Measurements from ENCODE around the gene HPCA.

HPCA gene

GRCh38 chr1:32871364-32872191 lies 14.7 kb upstream of the HPCA start:
- no peak for DNase-seq (ENCODE audit: low read depth)

GRCh38 chr1:32872192-32872460 lies 14.2 kb upstream of the HPCA start:
- DNase-seq (ENCODE audit: low read depth) = no peak

DNA sequence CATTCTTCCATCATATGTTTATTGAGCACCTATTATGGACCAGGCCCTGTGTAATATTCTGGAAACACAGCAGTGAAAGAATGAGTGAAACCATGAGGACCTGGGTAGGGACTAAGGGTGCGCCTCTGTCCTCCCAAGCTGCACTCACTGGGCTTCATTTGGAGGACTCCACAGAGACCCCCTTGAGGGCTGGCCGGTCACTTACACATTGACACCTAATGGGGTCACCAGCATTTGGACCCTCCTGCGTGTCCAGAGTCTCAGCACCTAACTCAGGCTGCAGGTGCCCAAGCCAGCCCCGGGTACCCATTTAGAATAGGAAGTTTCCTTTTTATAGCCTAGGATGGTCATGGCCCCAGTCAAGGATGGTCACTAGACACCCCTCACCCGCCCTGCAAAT lies 12.8 kb upstream of the HPCA start:
- DNase-seq (ENCODE audit: low read depth) = no peak

DNA sequence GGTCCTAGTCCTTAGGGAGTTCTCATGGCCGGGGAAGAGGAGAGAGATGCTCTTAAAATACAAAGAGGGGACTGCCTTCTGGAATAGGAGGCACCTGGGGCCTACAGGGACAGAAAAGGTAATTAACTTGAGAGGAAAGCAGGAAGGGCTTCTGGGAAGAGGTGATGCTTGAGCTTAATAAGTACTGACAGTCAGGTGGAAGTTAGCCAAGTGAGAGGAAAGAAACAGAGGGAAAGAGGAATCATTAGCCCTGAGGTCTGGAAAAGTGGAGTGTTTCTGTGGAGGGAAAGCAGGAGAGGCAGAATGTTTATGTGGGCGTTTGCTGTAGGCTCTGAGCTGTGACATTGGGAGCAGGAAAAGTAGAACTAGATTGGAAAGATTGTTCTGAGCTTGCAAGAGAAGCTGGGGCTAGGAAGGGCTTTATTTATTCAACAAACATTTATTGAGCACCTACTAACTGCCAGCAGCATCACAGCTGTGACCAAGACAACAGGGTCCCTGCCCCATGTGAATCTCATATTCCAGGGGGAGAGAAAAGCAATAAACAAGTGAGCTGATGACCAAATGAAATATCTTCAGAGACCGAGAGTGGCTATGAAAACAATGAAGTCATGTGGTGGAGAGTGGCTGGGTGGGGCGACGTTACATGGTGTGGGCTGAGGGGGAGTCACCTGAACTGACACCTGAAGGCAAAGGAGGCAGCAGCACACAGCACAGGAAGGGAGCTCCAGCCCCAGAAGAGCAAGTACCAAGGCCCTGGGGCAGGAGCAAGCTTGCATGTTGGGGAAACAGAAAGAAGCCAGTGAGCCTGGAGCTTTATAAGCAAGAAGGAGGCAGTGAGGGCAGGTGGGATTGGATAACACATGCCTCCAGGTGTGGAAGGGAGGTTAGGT lies 11.2 kb upstream of the HPCA start:
- DNase-seq (ENCODE audit: low read depth) = no peak

- DNase-seq (ENCODE audit: low read depth) = no peak
These were observed 9.7 kb upstream of the HPCA start for GRCh38 chr1:32876341-32877210.

DNA sequence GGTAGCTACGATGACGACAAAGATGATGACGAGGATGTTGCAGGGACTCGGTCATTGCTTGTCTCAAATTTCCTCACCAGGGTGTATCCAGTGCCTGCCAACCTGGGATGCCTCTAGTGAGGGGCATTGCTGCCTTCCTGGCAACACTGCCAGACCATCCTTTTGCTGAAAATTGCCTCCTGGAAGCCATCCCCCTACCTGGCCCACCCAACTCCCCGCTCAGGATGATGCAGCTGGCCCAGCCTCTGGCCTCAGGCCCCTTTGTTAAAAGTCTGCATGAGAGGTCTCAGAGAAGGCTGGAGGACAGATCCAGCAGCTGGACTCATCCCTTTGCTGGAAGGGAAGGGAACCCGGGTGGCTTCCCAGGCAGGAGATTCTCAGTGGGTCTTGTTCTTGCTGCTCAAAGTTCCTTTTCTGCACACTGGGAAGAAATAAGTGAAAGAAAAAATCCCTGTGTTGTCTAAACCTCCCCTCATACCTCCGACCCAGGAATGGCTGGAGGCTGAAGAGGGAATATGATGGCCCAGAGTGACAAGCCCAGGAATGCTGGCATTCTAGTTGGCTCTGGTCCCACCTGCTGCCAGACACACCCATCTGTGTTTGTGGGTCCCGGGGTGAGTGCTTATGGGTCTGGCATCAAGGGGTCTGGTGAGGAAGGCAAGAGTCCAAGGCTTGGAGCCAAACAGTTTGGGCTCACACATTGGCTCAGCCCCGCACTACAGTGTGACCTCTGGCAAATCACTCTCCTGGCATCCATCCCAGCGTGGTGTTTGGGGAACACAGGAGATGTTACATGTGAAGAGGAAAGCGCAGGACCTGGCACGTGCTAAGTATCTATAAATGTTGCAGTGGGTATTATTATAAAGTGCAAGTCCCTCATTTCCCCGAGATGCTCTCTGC lies 8.8 kb upstream of the HPCA start:
- DNase-seq (ENCODE audit: low read depth) = no peak

DNA sequence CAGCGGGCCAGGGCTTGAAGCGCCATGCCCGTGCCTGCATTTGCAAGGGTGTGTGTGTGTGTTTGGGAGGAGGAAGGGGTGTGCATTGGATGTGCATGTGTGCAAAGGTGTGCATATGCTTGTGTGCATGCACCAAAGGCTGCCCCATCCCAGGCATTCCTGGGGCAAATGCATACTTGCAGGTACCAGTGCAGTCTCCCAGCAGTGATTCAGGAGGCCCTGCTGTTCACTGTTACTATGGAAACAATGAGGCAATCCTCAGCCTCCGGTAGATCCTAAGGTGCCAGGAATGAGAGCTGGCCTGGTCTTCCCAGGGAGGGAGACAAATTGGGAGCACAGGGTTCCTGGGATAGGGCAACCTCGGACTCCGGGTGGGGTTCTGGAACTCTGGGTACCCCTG lies 8.1 kb upstream of the HPCA start:
- DNase-seq (ENCODE audit: low read depth) = no peak

- no peak for DNase-seq (ENCODE audit: low read depth)
These were observed 7.7 kb upstream of the HPCA start for GRCh38 chr1:32878637-32879041.

DNA sequence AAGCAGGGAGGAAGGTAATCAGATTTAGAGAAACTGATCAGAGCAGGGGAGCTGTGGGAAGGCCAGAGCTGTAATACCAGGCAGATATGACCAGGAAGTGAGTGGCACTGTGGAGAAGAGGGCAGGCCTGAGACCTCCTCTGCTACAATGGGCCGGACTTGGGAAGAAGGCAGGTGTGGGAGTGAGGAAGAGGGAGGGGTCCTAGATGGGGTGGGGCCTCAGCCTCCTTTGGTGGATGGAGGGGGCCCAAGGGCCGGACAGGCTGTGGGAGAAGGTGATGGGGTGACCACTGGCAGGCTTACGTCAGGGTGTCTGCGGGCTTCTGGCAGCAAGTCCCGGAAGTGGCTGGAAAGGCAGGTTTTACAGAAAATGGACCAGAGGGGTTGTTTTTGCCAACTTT lies 5.0 kb upstream of the HPCA start:
- DNase-seq (ENCODE audit: low read depth) = no peak

- DNase-seq (ENCODE audit: low read depth) = no peak
These were observed 4.1 kb upstream of the HPCA start for GRCh38 chr1:32881871-32882850.

DNA sequence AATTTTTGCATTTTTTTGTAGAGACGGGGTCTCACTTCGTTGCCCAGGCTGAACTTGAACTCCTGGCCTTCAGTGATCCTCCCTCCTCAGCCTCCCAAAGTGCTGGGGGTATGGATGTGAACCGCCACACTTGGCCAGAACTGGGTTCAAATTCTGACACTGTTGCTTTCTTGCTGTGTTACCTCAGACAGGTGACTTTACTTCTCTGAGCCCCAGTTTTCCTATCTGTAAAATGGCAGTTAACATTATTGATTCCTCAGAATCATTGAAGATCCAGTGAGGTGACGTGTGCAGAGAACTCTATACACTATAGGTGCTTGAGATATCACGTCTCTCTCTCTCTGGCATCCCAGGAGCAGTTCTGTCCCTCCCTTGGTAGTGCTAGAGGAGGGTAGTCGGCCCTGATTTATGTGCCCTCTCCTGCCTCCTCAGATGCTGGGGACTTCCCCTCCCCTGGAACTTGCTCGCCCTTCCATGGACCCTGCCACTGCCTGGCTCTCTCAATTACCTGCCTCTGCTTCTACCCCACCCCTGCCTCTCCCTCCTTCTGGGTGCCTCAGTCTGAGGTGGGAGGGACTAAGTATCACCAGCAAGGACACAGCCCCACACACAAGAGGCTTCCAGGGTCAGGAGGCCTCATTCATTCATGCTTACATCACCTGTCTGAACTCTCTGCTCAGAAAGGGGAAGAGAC lies 2.8 kb upstream of the HPCA start:
- no peak for DNase-seq (ENCODE audit: low read depth)

GRCh38 chr1:32884032-32884372 lies 2.3 kb upstream of the HPCA start:
- DNase-seq (ENCODE audit: low read depth) = no peak

- DNase-seq (ENCODE audit: low read depth) = no peak
These were observed 1.6 kb upstream of the HPCA start for GRCh38 chr1:32884726-32885125.

GRCh38 chr1:32885676-32886003 lies 651 bp upstream of the HPCA start:
- no peak for DNase-seq (ENCODE audit: low read depth)

GRCh38 chr1:32886828-32887414 lies 630 bp downstream of the HPCA start:
- no peak for DNase-seq (ENCODE audit: low read depth)

DNA sequence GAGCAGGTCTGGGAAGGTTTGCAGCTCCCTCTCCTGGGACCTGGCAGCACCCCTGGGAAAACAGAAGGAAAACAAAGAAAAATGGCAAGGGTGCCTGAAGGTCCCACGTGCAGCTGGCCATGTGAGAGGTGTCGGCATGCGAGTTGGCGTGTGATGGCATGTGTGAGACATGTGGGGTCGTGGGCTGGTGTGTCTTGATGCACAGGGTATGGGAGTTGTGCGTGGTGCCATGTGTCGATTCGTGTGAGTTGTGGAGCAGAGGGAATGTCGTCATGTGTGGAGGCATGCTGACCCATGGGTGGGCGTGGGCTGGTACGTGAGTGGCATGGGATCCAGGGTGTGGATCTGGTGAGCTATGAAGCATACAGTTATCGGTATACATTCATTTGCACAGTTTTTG lies 1.3 kb downstream of the HPCA start:
- DNase-seq (ENCODE audit: low read depth) = no peak

DNA sequence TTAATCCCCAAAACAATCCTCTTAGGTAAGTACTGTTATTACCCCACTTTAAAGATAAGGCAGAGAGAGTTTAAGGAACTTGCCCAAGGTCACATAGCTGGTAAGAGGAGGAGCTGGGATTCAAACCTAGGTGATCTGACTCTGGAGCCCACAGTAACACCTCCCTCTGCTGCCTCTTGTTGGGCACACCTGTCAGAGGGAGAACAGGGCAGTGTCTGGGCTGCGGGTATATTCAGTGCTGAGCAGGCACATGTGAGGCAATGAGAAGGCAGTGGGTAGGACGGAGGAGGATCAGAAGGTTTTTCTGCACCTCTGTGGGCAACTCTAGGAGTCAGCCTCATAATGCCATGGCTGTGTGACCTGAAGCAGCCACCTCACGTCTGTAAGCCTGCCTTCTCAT lies 1.8 kb downstream of the HPCA start:
- no peak for DNase-seq (ENCODE audit: low read depth)

- no peak for DNase-seq (ENCODE audit: low read depth)
These were observed 2.6 kb downstream of the HPCA start for GRCh38 chr1:32888677-32889420.

DNA sequence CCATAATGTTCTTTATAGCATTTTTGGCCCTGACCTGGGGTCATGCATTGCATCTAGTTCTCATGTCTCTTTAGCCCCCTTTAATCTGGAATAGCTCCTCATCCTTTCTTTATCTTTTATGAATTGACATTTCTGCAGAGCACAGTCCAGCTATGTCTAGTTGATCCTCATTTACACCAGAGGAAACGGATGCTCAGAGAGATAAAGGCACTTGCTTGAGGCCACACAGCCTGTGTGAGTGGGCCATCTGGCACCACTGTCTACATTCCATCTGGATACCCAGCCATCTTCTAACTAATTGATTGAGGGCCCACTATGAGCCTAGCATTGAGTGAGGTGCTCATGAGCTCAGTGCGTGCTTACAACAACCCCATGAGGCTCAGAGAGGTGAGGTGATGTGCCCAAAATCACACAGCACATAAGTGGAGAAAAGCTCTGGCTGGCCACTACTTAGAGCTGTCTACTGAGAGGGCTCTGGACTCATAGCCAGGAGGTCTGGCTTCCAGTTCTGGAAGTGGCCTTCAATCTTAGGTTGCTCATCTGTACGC lies 3.5 kb downstream of the HPCA start:
- DNase-seq (ENCODE audit: low read depth) = no peak

Data from stimulated activated CD8-positive, alpha-beta memory T cell treated with anti-CD3 and anti-CD28 coated beads, Interleukin-15, amount 100 ng/mL, for 24 hours (primary cell).